GM21737 (cell line): ENCODE data around the gene RNU4-1.

Experiments used
- ATAC-seq: cut with Tn5 transposase; IDR thresholded peaks from one replicate; pipeline ENCODE4 v1.9.1; 2021; ENCODE audit warnings: mild to moderate bottlenecking, moderate library complexity; ENCODE audit not compliant: unreplicated experiment

RNU4-1 gene

DNA sequence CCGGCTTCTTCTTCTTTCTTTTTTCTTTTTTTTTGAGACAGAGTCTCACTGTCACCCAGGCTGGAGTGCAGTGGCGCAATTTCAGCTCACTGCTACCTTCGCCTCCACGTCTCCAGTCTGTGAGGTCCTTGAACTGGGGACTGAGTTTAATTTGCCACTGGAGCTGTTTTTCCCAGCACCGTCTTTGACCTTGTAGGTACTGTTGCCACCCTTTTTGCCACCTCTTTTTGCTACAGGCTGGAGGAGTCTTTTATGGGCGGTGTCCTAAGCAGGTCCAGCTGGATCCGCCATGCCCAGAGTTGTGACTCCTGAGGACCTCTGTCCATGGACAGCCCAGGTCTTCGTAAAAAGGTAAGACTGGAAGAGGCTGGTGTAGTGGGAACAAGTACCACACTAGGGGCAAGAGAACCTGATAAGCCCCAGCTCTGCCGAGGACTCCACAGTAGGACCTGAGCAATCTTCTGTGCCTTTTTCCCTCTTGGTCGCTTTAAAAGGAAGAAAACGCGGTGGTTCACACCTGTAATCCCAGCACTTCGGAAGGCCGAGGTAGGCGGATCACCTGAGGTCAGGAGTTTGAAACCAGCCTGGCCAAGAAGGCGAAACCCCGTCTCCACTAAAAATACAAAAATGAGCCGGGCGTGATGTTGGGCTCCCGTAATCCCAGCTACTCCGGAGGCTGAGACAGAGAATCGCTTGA is 2.3 kb downstream of the RNU4-1 start:
- ATAC-seq: no peak

DNA sequence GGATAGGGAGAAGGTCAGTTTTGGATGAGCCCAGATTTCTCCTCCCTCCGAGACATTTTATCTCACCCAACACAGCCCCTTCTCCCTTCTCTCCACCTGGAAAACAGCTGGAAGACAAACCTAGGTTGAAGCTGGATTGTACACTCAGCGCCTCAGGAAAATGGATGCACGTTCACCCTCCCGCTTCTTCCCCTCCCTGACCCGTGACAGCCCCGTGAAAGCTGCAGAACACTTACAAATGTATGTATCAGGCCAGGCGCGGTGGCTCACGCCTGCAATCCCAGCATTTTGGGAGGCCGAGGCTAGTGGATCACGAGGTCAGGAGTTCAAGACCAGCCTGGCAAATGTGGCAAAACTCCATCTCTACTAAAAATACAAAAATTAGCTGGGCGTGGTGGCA is 5.5 kb downstream of the RNU4-1 start:
- no peak for ATAC-seq

DNA sequence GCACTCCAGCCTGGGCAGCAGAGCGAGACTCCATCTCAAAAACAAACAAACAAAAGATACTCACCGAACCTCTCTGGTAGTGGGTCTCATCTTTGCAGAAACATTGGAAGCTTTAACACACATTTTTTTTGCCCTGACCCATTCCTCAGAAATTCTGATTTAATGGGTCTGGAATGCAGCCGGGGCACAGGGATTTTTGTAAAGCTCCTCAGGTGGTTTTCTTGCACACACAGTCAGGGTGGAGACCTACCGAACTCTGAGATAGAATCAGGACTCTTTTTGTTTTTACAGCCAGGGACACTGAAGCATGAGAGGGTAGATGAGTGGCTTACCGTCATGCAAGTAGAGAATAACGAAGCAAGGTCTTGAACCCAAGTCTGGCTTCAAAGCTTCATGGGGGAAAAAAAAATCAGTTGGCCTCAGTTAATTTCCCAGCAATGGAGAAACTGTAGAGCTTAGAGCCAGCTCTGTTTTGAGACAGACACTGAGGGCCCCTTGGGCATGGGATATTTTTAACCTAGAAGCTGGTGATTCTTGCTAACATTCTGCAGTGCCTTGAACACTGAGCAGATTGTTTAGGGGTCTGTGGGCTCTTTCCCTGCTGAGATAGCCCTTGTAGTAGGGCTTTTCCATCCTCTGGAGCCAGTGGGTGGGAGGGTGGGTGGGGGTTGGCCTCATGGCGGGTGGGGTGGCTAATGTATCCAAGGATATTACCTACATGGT is 6.1 kb downstream of the RNU4-1 start:
- ATAC-seq: no peak

DNA sequence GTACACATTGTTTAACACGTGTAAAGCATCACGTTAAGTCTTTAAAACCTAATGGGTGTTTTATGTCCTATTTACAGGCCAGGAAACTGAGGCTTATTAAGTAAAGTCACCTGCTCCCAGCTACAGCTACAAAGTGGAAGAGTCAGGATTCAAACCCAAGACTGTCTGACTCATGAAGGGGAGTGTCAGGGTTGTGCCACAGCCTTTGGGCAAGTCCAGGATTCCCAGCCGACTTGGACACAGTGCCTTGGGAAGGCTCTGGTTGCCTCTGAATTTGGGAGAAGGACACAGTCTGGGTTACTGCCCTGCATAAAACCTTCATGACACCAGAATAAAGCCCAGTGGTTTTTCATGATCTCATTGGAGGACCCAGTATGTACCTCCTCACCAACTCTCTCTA is 8.7 kb downstream of the RNU4-1 start:
- ATAC-seq: no peak

- no peak for ATAC-seq
These were observed 9.7 kb downstream of the RNU4-1 start for GRCh38 chr12:120283318-120283717.

DNA sequence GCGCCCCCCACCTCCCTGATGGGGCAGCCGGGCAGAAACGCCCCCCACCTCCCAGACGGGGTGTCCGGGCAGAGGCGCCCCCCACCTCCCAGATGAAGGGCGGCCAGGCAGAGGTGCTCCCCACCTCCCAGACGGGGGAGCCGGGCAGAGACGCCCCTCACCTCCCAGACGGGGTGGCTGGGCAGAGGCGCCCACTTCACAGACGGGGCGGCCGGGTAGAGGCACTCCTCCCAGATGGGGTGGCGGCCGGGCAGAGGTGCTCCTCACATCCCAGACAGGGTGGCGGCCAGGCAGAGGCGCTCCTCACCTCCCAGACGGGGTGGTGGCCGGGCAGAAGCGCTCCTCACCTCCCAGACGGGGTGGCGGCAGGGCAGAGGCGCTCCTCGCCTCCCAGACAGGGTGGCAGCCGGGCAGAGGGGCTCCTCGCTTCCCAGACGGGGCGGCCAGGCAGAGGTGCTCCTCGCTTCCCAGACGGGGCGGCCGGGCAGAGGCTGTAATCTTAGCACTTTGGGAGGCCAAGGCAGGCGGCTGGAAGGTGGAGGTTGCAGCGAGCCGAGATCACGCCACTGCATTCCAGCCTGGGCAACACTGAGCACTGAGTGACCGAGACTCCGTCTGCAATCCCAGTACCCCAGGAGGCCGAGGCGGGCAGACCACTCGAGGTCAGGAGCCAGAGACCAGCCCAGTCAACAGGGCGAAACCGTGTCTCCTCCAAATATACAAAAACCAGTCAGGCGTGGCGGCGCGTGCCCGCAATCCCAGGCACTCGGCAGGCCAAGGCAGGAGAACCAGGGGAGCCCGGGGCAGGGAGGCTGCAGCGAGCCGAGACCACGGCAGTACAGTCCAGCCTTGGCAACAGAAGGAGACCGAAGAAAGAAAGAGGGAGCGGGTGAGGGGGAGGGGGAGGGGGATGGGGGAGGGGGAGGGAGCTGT is 14.6 kb downstream of the RNU4-1 start:
- ATAC-seq: no peak

- no peak for ATAC-seq
These were observed 16.3 kb downstream of the RNU4-1 start for GRCh38 chr12:120276734-120277133.

- no peak for ATAC-seq
These were observed 25.3 kb downstream of the RNU4-1 start for GRCh38 chr12:120267736-120268135.

- no peak for ATAC-seq
These were observed 26.7 kb downstream of the RNU4-1 start for GRCh38 chr12:120266180-120266870.

DNA sequence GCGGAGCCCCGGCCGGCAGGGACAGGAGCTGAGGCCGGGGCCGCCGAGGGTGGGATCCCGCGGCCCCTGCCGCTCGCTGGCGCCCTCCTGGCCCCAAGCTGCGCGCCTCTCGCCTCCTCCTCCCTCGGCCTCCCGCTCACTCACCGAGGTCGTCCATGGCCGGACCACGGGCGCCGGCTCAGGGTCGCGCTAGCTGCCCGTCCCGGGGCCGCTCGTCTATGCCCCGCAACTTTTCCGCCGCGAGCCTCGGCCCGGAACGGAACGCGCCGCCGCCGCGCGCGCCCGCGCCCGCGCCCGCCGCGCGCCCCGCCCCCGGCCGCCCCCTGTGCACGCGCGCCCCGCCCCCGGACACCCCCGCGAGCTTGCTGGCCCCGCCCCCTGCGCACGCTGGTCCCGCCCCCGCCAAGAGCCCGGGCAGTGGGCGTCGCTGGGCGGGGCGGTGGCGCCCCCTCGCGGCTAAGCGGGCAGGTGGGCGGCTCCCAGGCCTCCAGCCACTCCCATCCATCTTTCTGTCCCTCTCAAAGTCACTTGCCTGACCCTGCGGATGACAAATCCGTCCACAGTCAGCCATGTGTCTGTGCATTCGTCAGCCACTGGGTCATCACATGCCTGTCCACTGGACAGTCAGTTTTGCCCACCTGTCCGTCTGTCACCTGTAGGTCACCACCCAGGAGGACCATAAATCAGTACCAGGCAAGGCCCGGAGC is 27.4 kb downstream of the RNU4-1 start, which contains the start of gene PXN:
Gene PXN (minus strand): TSS at position 258 of the 707 bp plus-strand sequence. CDS start 101 bp downstream, at position 157.
- peak; percentile 46 for ATAC-seq

DNA sequence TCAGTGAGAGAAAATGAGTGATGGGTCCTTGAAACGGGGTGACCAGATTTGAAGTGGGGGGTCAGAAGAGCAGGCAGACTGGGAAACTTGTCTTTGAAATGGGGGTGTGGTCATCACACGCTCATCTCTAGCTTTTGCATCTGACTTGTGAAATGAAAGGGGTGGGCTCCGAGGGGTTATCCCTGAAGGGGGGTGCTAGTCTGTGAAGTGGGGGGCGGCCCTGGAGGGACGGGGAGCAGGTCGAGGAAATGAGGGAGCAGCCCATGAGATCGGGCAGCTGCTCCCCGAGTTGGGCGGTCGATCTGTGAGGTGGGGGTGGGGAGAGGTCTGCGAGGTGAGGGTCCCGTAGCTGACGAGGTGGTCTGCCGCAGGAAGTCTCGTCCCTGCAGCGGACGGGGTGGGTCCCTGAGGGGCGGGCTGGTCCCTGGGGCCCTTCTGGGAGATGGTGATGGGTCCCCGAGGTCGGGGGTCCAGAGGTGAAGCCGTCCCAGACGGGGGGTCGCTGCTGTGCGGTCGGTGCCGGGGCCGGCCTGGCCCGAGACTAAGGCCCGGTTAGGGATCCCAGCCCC is 28.0 kb downstream of the RNU4-1 start:
- peak; percentile 27 for ATAC-seq

- ATAC-seq: no peak
These were observed 28.7 kb downstream of the RNU4-1 start for GRCh38 chr12:120264086-120264903.

DNA sequence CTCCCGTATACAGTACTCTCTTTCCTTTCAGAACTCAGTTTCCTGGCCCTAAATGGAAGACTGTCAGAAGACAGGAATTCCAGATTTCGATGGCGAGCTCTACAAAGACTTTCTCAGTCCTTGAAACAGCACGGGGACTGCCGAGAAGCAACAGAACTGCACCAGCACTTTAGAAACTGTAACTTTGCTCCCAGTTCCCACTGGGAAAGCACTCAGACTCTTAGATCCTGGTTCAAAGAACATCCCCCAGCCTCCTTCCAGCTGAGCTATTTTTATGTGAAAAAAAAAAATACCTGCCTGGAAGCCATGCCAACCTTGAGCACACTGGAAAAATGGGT is 29.3 kb downstream of the RNU4-1 start:
- ATAC-seq: no peak

DNA sequence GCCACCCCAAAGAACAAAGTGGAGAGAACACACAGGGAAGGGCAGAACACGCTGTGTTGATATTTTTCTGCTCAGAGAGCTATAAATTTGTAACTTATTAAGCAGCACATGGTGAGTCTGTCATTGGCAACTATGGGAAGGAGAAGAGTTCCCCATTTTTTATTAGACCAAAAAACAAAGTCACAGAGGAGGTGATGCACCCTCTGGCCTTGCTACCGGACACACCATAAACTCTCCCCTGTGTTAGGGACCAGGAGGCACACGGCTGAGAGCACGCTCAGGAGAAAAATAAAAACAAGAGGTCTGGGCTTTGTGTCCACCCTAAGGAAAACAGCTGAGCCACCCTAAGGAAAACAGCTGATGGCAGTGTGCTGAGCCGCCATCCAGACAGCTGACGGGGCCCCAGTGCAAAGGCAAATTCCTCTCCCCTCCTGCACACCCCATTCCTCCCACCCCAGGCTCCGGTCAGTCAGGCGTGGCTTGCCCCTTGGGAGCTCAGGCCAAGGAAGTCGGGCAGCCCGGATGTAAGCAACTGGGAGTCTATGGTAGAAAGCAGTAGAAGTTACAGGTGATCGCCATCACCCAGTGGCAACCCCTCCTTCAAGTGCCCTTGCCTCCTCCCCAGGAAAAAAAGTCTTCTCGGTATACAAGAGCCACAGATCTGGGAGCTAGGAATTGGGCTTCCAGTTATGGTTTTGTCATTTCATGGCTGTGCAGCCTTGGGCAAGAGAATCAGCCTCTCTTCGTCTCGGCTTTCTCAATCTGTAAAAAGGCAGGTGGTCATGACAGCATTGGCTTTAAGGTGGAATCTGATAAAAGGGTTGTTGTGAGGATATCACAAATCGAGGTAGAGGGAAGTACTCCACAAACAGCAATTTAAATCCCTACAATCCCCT is 29.9 kb downstream of the RNU4-1 start:
- ATAC-seq: no peak

DNA sequence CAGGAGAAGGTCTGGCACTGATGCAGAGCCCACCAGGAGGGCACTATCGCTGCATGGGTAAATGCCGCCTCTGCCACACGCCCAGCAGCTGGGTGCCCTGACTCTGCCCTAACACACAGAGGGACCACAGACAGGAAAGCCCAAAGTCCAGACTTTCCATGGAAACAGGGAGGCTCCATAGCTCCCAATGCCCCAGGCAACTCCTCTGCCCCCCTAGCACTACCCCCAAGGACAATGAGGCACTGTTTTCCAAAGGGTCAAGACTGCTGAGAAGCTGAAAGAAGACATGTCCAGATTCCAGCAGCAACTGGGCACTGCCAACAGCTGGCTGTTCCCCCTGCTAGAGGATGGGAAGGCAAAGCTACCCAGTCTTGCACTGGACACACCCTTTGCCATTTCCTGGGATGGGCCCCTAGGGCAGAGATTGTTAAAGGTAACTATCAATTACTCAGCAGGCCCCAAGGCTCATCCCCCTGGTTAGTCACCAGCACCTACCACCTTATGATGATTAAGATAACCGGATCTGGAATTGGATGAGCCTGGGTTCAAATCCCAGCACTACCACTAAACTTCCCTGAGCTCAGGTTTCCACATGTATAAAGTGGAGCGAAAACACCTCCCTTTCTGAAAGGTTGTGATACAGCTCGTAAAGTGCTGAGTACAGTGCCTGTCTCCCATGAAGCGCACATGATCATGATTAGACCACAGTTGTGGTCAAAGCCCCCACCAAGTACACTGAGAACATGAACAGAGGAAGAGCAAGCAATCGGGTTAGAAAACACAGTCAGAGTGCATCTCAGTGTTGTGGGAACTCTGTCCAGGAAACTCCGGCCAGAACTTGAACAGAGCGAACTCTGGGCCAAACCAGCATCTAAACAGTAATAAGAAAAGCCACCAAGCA is 30.8 kb downstream of the RNU4-1 start:
- no peak for ATAC-seq

GRCh38 chr12:120260607-120261006 is 32.4 kb downstream of the RNU4-1 start:
- ATAC-seq: no peak
